GM19193 (cell line): ENCODE data around the gene CCDC184.

Experiments used
- POLR2A ChIP-seq: IDR thresholded peaks from 4 replicates; pipeline ENCODE4 v1.6.1; 2011; ENCODE audit not compliant: insufficient read depth, insufficient read length; ENCODE audit errors: extremely low read depth

Gene CCDC184

DNA sequence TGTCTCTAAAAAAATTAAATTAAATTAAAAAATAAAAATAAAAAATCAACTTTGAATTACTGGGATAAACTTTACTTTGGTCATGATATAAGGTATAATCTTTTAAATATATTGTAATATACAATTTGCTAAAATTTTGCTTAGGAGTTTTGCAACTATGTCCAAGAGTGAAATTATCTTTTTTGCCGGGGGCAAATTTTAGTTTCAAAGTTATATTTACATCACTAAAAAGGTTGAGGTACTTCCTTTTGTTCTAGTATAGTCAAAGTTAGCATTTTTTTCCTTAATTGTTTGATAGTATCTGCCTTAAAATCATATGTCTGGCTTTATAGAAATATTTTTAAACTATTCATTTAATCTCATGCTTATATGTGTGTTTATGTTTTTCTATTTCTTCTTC lies 37.3 kb downstream of the CCDC184 start:
- TF ChIP-seq POLR2A: no peak

DNA sequence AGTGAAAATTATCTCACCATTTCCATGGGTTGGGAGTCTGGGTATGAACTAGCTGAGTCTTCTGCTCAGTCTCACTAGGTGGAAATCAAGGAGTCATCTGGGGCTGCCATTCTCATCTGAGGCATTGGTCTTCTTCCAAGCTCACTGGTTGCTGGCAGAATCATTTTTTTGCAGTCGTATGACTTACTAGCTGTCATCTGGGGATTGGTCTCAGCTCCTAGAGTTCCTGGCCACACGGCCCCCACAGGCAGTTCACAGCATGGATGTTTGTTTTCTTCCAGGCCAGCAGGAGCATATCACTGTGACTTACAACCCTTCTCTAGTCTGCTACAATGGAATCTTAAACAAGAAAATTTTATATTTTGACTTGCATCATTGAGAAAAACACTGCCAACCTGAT lies 38.2 kb downstream of the CCDC184 start:
- no peak for TF ChIP-seq POLR2A
